Hepatocyte (in vitro differentiated cells): ENCODE data around the gene IKZF2. TPM values are rescaled to one million over a fixed set of nuclear protein-coding genes. Genes with fewer than 3 reads are reported as not detected.

Source experiments
- DNase-seq: peaks from one replicate; pipeline ENCODE4 v3.0.0-alpha.2; 2016; ENCODE audit warnings: low spot score
- H2AFZ ChIP-seq: fragments of 200-600 bp; sonication (generic); 2 replicates; pipeline ENCODE4 v1.6.0; 2016; ENCODE audit warnings: antibody characterized with exemption, mild to moderate bottlenecking
- H3K27ac ChIP-seq: fragments of 200-600 bp; sonication (generic); 2 replicates; pipeline ENCODE4 v1.5.1; 2016; ENCODE audit warnings: mild to moderate bottlenecking
- H3K27me3 ChIP-seq: fragments of 200-600 bp; sonication (generic); 2 replicates; pipeline ENCODE4 v1.6.1; 2016
- H3K36me3 ChIP-seq: fragments of 200-600 bp; sonication (generic); replicated peaks from 2 replicates; pipeline ENCODE4 v1.5.1; 2016; ENCODE audit warnings: low read depth; ENCODE audit not compliant: insufficient read depth
- H3K4me1 ChIP-seq: fragments of 200-600 bp; sonication (generic); 2 replicates; pipeline ENCODE4 v1.5.1; 2016; ENCODE audit warnings: mild to moderate bottlenecking, moderate library complexity; ENCODE audit not compliant: insufficient read depth
- H3K4me2 ChIP-seq: fragments of 200-600 bp; sonication (generic); 2 replicates; pipeline ENCODE4 v1.6.0; 2016
- H3K4me3 ChIP-seq: fragments of 200-600 bp; sonication (generic); 2 replicates; pipeline ENCODE4 v1.5.1; 2016; ENCODE audit warnings: mild to moderate bottlenecking
- H3K79me2 ChIP-seq: fragments of 200-600 bp; sonication (generic); 2 replicates; pipeline ENCODE4 v1.6.0; 2017; ENCODE audit warnings: mild to moderate bottlenecking
- H3K9me2 ChIP-seq: fragments of 200-600 bp; sonication (generic); replicated peaks from 2 replicates; pipeline ENCODE4 v1.6.0; 2017; ENCODE audit warnings: mild to moderate bottlenecking; ENCODE audit not compliant: insufficient read depth
- H3K9me3 ChIP-seq: fragments of 200-600 bp; sonication (generic); 2 replicates; pipeline ENCODE4 v1.5.1; 2016; ENCODE audit warnings: low read depth, mild to moderate bottlenecking
- H4K20me1 ChIP-seq: fragments of 200-600 bp; sonication (generic); 2 replicates; pipeline ENCODE4 v1.6.0; 2016; ENCODE audit warnings: mild to moderate bottlenecking; ENCODE audit not compliant: insufficient read depth, poor library complexity, severe bottlenecking
- CTCF ChIP-seq: fragments of 200-600 bp; sonication (generic); IDR thresholded peaks from 2 replicates; pipeline ENCODE4 v1.5.1; 2016; ENCODE audit warnings: antibody characterized with exemption, mild to moderate bottlenecking; ENCODE audit not compliant: poor library complexity
- EZH2 ChIP-seq: fragments of 200-600 bp; sonication (generic); IDR thresholded peaks from 2 replicates; pipeline ENCODE4 v1.6.1; 2016; ENCODE audit warnings: antibody characterized with exemption, mild to moderate bottlenecking, borderline replicate concordance
- EZH2phosphoT487 ChIP-seq: fragments of 200-600 bp; sonication (generic); IDR thresholded peaks from one replicate; pipeline ENCODE4 v1.6.1; 2018; ENCODE audit warnings: antibody characterized with exemption, mild to moderate bottlenecking, low read depth, moderate library complexity; ENCODE audit not compliant: unreplicated experiment, severe bottlenecking
- WGBS: methylation state at CpG from one replicate; pipeline ENCODE4 v1.1.6; 2016; ENCODE audit warnings: low lambda C conversion rate; ENCODE audit errors: missing lambda C conversion rate; 5-methylcytosine and 5-hydroxymethylcytosine counted together
- polyA plus RNA-seq: library from polyadenylated mRNA; unstranded; fragments of >200 nt; fragmentation: Nextera tagmentation; extraction: Ambion mirVana; gene quantifications from 2 replicates; pipeline ENCODE4 v1.2.1, GENCODE V29; 2016
- total RNA-seq: library from RNA; depleted of rRNA; stranded (reverse); fragments of >200 nt; gene quantifications from 2 replicates; pipeline ENCODE4 v1.2.3, GENCODE V29; 2014

The IKZF2 gene
- total and polyA plus RNA-seq, 2 experiments from 2014 or later: 1.4 to 13.1 TPM

GRCh38 chr2:213149294-213149875 lies 2.0 kb downstream of the IKZF2 start:
- peak overlapping the region; percentile 86 for H3K4me2 ChIP-seq
- no peaks in the 10 kb centered on the region for H3K9me3 ChIP-seq
- 52% methylated on average over 3 of the region's 3 CpGs for WGBS
- peak overlapping the region; percentile 91 for H2AFZ ChIP-seq
- H3K27ac ChIP-seq: peak overlapping the region; percentile 76
- no peak for DNase-seq
- peaks cover 4% of the 10 kb centered on the region for H3K4me1 ChIP-seq
- H4K20me1 ChIP-seq: no peaks in the 10 kb centered on the region
- peaks cover 4% of the 10 kb centered on the region for H3K36me3 ChIP-seq
- peak overlapping the region; percentile 76 for H3K4me3 ChIP-seq
- peaks cover 9% of the 10 kb centered on the region for H3K79me2 ChIP-seq
- no peaks in the 10 kb centered on the region for H3K9me2 ChIP-seq
- H3K27me3 ChIP-seq: no peaks in the 10 kb centered on the region
- no peak for TF ChIP-seq CTCF
- no peak for TF ChIP-seq EZH2
- no peak for TF ChIP-seq EZH2phosphoT487

- peaks cover 9% of the 10 kb centered on the region for H3K79me2 ChIP-seq
- H2AFZ ChIP-seq: no peak overlapping the region
- H3K27ac ChIP-seq: no peak overlapping the region
- no peak overlapping the region for H3K4me3 ChIP-seq
- no peaks in the 10 kb centered on the region for H3K27me3 ChIP-seq
- peaks cover 4% of the 10 kb centered on the region for H3K36me3 ChIP-seq
- peaks cover 4% of the 10 kb centered on the region for H3K4me1 ChIP-seq
- TF ChIP-seq CTCF (no peak), EZH2phosphoT487 (no peak), EZH2 (no peak)
- 47% methylated on average over 2 of the region's 2 CpGs for WGBS
- no peak for DNase-seq
- no peaks in the 10 kb centered on the region for H3K9me2 ChIP-seq
- H3K9me3 ChIP-seq: no peaks in the 10 kb centered on the region
- no peaks in the 10 kb centered on the region for H4K20me1 ChIP-seq
- H3K4me2 ChIP-seq: peak overlapping the region; percentile 86
Observed at GRCh38 chr2:213148572-213149261, 2.7 kb downstream of the IKZF2 start.

GRCh38 chr2:213147538-213147937 lies 3.9 kb downstream of the IKZF2 start:
- Histone ChIP-seq H3K27ac (no peak overlapping the region), H3K79me2 (peaks cover 16% of the 10 kb centered on the region), H3K4me1 (no peaks in the 10 kb centered on the region), H4K20me1 (no peaks in the 10 kb centered on the region), H3K4me2 (no peak overlapping the region), H2AFZ (no peak overlapping the region), H3K36me3 (peaks cover 4% of the 10 kb centered on the region), H3K9me3 (no peaks in the 10 kb centered on the region), H3K4me3 (no peak overlapping the region), H3K9me2 (no peaks in the 10 kb centered on the region), H3K27me3 (no peaks in the 10 kb centered on the region)
- WGBS: 92% methylated on average over 2 of the region's 2 CpGs
- DNase-seq: no peak
- TF ChIP-seq EZH2phosphoT487 (no peak), EZH2 (no peak), CTCF (no peak)
